ENCODE results near the gene COL4A1.

- TF ChIP-seq, protein P1, sequence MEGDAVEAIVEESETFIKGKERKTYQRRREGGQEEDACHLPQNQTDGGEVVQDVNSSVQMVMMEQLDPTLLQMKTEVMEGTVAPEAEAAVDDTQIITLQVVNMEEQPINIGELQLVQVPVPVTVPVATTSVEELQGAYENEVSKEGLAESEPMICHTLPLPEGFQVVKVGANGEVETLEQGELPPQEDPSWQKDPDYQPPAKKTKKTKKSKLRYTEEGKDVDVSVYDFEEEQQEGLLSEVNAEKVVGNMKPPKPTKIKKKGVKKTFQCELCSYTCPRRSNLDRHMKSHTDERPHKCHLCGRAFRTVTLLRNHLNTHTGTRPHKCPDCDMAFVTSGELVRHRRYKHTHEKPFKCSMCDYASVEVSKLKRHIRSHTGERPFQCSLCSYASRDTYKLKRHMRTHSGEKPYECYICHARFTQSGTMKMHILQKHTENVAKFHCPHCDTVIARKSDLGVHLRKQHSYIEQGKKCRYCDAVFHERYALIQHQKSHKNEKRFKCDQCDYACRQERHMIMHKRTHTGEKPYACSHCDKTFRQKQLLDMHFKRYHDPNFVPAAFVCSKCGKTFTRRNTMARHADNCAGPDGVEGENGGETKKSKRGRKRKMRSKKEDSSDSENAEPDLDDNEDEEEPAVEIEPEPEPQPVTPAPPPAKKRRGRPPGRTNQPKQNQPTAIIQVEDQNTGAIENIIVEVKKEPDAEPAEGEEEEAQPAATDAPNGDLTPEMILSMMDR (IDR thresholded peaks at IDR 0.05) = no peak
- TF ChIP-seq SMC3 (IDR thresholded peaks at IDR 0.05; ENCODE audit: low read depth, low read length) (no peak), NRF1 (IDR thresholded peaks at IDR 0.05; ENCODE audit: low read depth, low read length) (no peak), POLR2AphosphoS5 (IDR thresholded peaks at IDR 0.05; ENCODE audit: low read depth, low read length) (no peak), TCF12 (IDR thresholded peaks at IDR 0.05) (no peak)
These were observed 120.6 kb downstream of the COL4A1 start for GRCh38 chr13:110186231-110186855.
